DND-41 (cell line): ENCODE data around the gene ANKRD11.

ENCODE experiments used
- ATAC-seq: fragments of 200-7000 bp; cut with Tn5 transposase; 3 replicates; pipeline ENCODE4 v1.9.1; 2021; ENCODE audit warnings: low read depth; ENCODE audit not compliant: insufficient read depth
- DNase-seq: peaks from one replicate; pipeline ENCODE4 v3.0.0-alpha.2; 2020
- H2AFZ ChIP-seq: 2 replicates; pipeline ENCODE4 v1.6.0; 2012; ENCODE audit warnings: low read depth, low read length
- H3K27ac ChIP-seq: 2 replicates; pipeline ENCODE4 v1.5.1; 2012; ENCODE audit warnings: low read length, inconsistent platforms
- H3K27me3 ChIP-seq: fragments of 200-600 bp; sonication (generic); 2 replicates; pipeline ENCODE4 v1.6.0; 2012; ENCODE audit warnings: low read length, mild to moderate bottlenecking, inconsistent platforms; ENCODE audit not compliant: insufficient read depth, poor library complexity
- H3K36me3 ChIP-seq: 2 replicates; pipeline ENCODE4 v1.5.1; 2012; ENCODE audit warnings: low read length, inconsistent platforms; ENCODE audit not compliant: insufficient read depth
- H3K4me1 ChIP-seq: 2 replicates; pipeline ENCODE4 v1.5.1; 2012; ENCODE audit warnings: mild to moderate bottlenecking, low read length; ENCODE audit not compliant: insufficient read depth
- H3K4me2 ChIP-seq: 2 replicates; pipeline ENCODE4 v1.6.0; 2012; ENCODE audit warnings: mild to moderate bottlenecking, moderate library complexity, low read length, inconsistent platforms; ENCODE audit not compliant: insufficient read depth
- H3K4me3 ChIP-seq, 2 experiments: fragments of 200-600 bp in 1 of 2; shearing (Covaris generic) in 1 of 2; 2 replicates each; pipeline ENCODE4 v1.5.1; 2012 to 2016; ENCODE audit warnings: inconsistent platforms in 2 of 2, low read length in 2 of 2, mild to moderate bottlenecking in 2 of 2, low read depth in 1 of 2, moderate library complexity in 1 of 2
- H3K79me2 ChIP-seq: 2 replicates; pipeline ENCODE4 v1.6.0; 2012; ENCODE audit warnings: low read length, inconsistent platforms; ENCODE audit not compliant: insufficient read depth
- H3K9ac ChIP-seq: 2 replicates; pipeline ENCODE4 v1.6.0; 2012; ENCODE audit warnings: low read depth, mild to moderate bottlenecking, inconsistent platforms, low read length, moderate library complexity
- H3K9me3 ChIP-seq: 2 replicates; pipeline ENCODE4 v1.5.1; 2012; ENCODE audit warnings: low read length, moderate library complexity, mild to moderate bottlenecking, inconsistent platforms; ENCODE audit not compliant: insufficient read depth, severe bottlenecking
- H4K20me1 ChIP-seq: 2 replicates; pipeline ENCODE4 v1.6.0; 2012; ENCODE audit warnings: low read length; ENCODE audit not compliant: insufficient read depth
- EZH2 ChIP-seq: IDR thresholded peaks from 3 replicates; pipeline ENCODE4 v1.6.1; 2012; ENCODE audit warnings: borderline replicate concordance, low read depth, mild to moderate bottlenecking, moderate library complexity, low read length, inconsistent platforms; ENCODE audit not compliant: severe bottlenecking
- TF ChIP-seq, protein P1 (sequence below): IDR thresholded peaks from 2 replicates; pipeline ENCODE4 v1.5.1; 2012; ENCODE audit warnings: borderline replicate concordance, low read length, moderate library complexity, mild to moderate bottlenecking; ENCODE audit not compliant: poor library complexity, severe bottlenecking; ENCODE audit errors: extremely low read depth

Gene ANKRD11

DNA sequence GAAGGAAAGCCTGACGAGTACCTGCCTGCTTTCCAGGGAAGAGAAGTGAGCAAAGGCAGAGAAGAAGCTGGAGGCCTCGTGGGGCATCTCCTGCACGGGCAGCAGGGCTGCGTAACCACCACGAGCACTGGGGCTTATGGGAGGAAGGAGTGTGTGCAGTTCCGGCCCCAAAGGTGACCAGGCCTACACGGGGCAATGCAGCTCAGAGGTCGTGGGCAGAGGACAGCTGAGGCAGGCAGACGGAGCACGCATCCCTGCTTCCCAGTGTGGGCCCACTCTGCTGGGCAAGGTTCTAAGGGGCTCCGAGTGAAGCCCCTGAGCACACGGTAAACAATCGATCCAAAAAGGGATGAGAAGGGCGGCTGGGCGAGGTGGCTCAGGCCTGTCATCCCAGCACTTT is 109.7 kb downstream of the ANKRD11 start:
- Histone ChIP-seq H3K4me1 (no peaks in the 10 kb centered on the region), H3K9me3 (no peaks in the 10 kb centered on the region), H4K20me1 (peaks cover 97% of the 10 kb centered on the region), H3K4me3 (no peak overlapping the region), H3K27ac (no peak overlapping the region), H3K36me3 (peaks cover 15% of the 10 kb centered on the region), H3K4me2 (no peak overlapping the region), H3K9ac (no peak overlapping the region), H3K79me2 (peaks cover 100% of the 10 kb centered on the region), H2AFZ (no peak overlapping the region), H3K27me3 (no peaks in the 10 kb centered on the region)
- no peak for TF ChIP-seq EZH2
- TF ChIP-seq, protein P1, sequence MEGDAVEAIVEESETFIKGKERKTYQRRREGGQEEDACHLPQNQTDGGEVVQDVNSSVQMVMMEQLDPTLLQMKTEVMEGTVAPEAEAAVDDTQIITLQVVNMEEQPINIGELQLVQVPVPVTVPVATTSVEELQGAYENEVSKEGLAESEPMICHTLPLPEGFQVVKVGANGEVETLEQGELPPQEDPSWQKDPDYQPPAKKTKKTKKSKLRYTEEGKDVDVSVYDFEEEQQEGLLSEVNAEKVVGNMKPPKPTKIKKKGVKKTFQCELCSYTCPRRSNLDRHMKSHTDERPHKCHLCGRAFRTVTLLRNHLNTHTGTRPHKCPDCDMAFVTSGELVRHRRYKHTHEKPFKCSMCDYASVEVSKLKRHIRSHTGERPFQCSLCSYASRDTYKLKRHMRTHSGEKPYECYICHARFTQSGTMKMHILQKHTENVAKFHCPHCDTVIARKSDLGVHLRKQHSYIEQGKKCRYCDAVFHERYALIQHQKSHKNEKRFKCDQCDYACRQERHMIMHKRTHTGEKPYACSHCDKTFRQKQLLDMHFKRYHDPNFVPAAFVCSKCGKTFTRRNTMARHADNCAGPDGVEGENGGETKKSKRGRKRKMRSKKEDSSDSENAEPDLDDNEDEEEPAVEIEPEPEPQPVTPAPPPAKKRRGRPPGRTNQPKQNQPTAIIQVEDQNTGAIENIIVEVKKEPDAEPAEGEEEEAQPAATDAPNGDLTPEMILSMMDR, result no peak
- DNase-seq (no peak), ATAC-seq (no peak)

DNA sequence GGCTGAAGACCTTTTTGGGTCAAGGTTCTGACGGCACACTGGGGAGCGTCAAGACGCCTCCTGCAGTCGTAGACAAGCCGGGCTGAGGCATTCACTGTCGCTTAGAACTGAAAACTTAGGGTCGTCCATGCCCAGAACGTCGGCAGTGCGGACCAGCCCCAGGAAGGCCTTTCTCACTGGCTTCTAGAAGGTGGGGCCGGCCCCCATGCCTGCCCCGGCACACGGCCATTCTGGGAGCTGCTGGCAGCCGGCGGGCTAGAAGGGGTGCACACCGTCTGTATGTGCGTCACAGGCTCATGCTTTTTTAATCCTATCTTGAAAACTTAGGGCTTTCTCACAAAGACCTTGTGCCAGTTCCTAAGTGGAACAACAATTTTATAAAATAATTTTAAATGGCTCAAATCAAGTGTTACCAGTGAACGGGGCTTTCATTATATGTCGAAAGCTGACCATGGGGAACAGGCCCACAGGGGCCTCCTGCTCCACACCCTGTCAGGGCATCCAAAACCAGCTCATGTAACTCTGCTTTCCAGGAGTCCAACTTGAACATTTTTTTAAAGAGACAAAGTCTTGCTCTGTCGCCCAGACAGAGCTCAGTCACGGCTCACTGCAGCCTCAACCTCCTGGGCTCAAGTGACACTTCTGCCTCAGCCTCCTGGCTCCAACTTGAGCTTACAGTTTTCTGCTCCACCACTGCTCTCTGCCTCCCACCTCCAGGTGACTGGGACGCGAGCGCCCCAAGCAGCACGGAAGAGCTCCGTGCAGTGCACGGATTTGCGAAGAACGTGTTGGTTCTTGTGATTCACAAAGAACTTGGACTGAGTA is 111.2 kb downstream of the ANKRD11 start:
- Histone ChIP-seq H3K4me3 (no peak overlapping the region), H3K36me3 (peaks cover 16% of the 10 kb centered on the region), H4K20me1 (peaks cover 98% of the 10 kb centered on the region), H3K27ac (no peak overlapping the region), H3K27me3 (no peaks in the 10 kb centered on the region), H3K9ac (no peak overlapping the region), H3K9me3 (no peaks in the 10 kb centered on the region), H3K4me2 (no peak overlapping the region), H3K79me2 (peaks cover 100% of the 10 kb centered on the region), H3K4me1 (no peaks in the 10 kb centered on the region), H2AFZ (no peak overlapping the region)
- DNase-seq (no peak), ATAC-seq (no peak)
- TF ChIP-seq, protein P1, result no peak
- TF ChIP-seq EZH2, result no peak

DNA sequence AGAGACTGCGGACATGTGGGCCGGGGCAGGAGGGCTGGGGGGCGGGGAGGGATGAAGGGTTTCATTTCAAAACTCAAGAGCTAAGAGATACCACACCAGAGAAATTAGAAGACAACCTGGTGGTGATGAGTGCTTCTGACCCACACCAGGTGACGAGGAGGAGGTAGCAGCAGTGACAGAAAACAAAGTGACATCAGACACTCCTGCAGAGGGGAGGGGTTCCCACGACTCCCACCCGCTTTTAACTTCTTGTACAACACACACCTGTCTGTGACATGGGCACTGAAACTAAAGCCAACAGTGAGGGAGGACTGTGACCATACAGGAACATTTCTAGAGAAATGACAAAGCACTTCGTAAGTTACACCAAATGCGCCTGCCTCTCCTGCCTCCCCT is 112.9 kb downstream of the ANKRD11 start:
- Histone ChIP-seq H3K27ac (no peak overlapping the region), H3K4me1 (no peaks in the 10 kb centered on the region), H3K4me2 (no peak overlapping the region), H3K4me3 (no peak overlapping the region), H3K27me3 (no peaks in the 10 kb centered on the region), H4K20me1 (peaks cover 98% of the 10 kb centered on the region), H3K9ac (no peak overlapping the region), H3K36me3 (peaks cover 28% of the 10 kb centered on the region), H3K9me3 (no peaks in the 10 kb centered on the region), H2AFZ (no peak overlapping the region), H3K79me2 (peaks cover 100% of the 10 kb centered on the region)
- DNase-seq (no peak), ATAC-seq (no peak)
- no peak for TF ChIP-seq EZH2
- TF ChIP-seq, protein P1, result no peak
